Upper lobe of left lung (tissue), 4 donors: ENCODE data around the gene KLHL18.

Experiments used
- POLR2A ChIP-seq, 4 donors: fragments of 450-650 bp; IDR thresholded peaks; one replicate each; pipeline ENCODE4 v1.5.1; 2016 to 2017; ENCODE audit warnings: antibody characterized with exemption in 4 of 4, mild to moderate bottlenecking in 2 of 4
- TF ChIP-seq, protein P1 (sequence below), 6 experiments: fragments of 450-650 bp in 4 of 6; fragments of 200-600 bp in 2 of 6; sonication (generic) in 2 of 6; IDR thresholded peaks; one replicate each; pipeline ENCODE4 v1.5.1; 2016 to 2019; ENCODE audit warnings: antibody characterized with exemption in 6 of 6

DNA sequence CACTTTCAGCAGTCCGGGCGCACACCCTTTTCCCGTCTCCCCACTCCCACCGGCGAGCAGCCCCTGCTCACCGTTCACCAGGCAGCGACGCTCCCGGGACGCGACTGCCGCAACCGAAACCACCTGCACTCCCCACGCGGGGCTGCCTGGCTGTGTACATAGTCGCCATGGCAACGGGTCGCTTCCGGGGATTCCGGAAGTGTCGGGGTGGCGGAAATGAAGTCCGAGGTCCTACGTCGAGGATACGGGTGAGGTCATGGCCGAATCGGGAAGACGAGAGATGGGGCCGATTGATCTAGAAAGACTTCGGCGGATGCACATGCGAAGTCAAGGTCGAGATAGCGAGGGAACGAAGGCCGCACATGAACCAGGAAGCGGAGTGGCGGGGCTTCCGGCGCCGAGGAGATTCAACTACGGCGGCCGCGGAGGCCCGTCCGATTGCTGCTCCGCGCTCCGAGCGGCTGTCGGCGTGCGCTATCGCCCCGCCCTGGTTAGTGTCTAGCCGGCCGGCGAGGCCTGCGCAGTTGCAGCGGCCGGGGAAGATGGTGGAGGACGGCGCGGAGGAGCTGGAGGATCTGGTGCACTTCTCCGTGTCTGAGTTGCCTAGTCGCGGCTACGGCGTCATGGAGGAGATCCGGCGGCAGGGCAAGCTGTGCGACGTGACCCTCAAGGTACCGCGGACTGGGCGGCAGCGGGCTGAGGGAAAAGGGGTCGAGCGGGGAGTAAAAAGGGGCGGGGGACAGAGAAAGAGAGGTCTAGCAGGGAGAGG, at the start of gene KLHL18, which contains the start of gene KIF9:
- TF ChIP-seq POLR2A (IDR thresholded peaks at IDR 0.05), result peak in 3 of 4 donors; percentile 60 to 80 (median 72)
- TF ChIP-seq, protein P1, sequence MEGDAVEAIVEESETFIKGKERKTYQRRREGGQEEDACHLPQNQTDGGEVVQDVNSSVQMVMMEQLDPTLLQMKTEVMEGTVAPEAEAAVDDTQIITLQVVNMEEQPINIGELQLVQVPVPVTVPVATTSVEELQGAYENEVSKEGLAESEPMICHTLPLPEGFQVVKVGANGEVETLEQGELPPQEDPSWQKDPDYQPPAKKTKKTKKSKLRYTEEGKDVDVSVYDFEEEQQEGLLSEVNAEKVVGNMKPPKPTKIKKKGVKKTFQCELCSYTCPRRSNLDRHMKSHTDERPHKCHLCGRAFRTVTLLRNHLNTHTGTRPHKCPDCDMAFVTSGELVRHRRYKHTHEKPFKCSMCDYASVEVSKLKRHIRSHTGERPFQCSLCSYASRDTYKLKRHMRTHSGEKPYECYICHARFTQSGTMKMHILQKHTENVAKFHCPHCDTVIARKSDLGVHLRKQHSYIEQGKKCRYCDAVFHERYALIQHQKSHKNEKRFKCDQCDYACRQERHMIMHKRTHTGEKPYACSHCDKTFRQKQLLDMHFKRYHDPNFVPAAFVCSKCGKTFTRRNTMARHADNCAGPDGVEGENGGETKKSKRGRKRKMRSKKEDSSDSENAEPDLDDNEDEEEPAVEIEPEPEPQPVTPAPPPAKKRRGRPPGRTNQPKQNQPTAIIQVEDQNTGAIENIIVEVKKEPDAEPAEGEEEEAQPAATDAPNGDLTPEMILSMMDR (IDR thresholded peaks at IDR 0.05), result peak in 3 of 6 experiments; percentile 17 to 31 (median 19)
